GM19455 (cell line): ENCODE measurements around the gene LHFPL4.

ENCODE experiments used
- ATAC-seq: cut with Tn5 transposase; IDR thresholded peaks from one replicate; pipeline ENCODE4 v1.9.1; 2021; ENCODE audit not compliant: unreplicated experiment

LHFPL4 gene

GRCh38 chr3:9476935-9477334 is 76.7 kb downstream of the LHFPL4 start:
- ATAC-seq = no peak

DNA sequence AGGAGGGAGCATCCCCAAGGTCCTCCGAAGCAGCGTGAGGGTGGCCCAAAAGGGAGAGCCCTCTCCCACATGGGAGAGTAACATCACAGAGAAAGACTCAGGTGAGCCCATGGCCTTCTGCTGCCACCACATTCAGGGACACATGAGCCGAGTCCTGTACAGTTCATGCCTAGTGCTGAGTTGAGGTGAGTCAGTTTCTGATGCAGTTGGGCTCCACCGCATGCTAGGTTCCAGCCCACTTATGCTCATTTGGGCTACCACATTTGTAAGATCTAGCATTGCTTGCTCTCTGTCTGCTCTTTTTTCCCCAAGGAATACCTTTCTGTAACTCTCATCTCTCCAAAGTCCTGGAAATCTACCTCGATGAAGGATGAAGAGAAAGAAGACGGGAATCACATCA is 79.1 kb downstream of the LHFPL4 start:
- no peak for ATAC-seq

- no peak for ATAC-seq
Observed at GRCh38 chr3:9473496-9474065, 80.0 kb downstream of the LHFPL4 start.

DNA sequence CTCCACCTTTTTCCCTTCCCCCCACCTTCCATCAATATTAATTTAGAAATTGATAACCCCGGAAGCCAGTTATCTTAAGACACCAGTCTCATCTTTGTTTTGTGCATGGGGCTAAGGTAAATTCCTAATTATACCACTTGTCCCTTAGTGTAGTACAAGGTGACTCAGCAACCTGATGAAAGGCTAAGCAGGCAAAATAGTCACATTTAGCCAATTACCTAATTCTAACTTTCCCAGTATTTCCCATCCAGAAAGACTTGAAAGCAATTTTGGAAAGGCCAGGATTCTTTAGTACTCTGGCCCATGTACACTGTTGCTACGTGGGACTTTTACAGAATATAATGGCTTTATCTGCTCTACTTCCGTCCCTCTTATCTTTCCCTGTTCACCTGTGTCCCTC is 83.6 kb downstream of the LHFPL4 start:
- ATAC-seq = no peak

DNA sequence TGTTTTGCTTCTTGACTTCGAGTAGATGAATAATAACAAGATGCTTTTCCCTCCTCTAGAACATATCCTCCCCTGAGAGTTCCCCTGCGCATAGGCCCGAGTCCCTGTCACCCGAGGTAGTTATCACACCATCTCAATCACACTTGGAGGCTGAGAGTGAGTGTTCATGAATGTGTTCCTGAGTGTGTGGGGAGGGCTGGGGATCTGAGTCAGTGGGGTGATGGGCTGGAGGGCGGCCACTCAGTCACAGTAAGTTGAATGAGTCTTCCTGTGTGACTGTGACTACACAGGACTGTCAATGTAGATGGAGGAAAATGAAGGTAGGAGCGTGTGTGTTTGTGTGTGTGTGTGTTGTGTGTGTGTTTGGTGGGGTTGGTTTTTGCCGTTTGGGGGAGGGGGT is 85.2 kb downstream of the LHFPL4 start:
- ATAC-seq = no peak

DNA sequence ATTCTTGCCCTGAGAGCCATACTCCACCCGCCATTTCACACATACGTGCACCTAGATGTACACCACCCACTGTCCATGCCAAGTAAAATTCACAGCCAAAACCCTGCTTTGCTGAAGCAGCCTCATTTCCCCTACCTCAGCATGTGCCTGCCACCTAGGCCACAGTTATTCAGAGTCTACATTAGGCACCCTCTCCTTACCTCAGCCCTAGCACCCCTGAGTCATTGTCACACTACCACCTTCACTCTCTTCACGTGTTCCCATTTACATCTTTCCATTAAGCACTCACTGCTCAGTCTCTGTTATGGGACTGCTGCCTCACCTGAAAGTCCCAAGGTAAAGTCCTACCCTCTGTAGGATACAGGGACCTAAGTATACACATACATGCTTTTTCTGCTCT is 86.2 kb downstream of the LHFPL4 start:
- no peak for ATAC-seq

GRCh38 chr3:9455596-9456131 is 98.0 kb downstream of the LHFPL4 start:
- ATAC-seq = no peak

DNA sequence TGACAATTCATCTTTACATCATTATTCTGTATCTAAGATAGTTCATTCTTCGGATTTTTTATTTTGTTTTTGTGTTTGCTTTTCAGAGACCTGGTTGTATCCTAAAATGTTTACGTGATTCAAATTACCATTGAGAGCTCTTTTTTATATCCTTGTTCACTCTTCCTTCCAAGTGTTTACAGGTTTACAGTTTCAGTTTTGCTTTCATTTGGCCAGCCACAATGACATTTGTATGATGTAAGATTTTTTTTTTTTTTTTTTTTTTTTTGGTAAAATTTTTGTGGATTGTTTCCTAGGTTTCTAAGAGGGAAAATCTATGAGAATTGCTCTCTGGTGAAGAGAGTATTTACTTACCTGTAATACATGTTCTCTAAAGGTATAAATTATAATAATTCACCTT is 101.2 kb downstream of the LHFPL4 start:
- ATAC-seq = no peak

DNA sequence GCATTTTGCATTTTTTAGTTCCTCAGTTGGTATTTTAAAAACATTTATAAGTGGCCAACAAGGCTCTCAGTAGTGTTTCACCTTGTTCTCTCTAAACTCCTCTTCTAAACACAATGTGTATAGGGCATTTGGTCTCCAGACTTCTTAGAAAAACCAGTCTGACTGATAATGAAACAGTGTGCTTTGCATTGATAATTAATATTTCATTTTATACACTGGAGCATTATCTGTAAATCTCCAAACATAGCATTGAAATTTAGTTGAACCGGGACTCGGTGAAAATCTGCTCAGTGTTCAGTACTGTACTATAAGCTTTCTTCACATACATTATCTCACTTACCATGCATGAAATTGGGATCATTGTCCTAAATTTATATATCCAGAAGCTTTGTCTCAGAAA is 102.6 kb downstream of the LHFPL4 start:
- ATAC-seq = no peak

- ATAC-seq = no peak
Observed at GRCh38 chr3:9450126-9450525, 103.5 kb downstream of the LHFPL4 start.

- ATAC-seq = no peak
Observed at GRCh38 chr3:9448643-9449042, 105.0 kb downstream of the LHFPL4 start.
